Measurements from ENCODE around the gene PERM1.
"Not testable (repeated sequence)": the region's sequence is repeated elsewhere in the genome, so short reads cannot be mapped to it uniquely, and the experiment has no call there.

PERM1 gene

DNA sequence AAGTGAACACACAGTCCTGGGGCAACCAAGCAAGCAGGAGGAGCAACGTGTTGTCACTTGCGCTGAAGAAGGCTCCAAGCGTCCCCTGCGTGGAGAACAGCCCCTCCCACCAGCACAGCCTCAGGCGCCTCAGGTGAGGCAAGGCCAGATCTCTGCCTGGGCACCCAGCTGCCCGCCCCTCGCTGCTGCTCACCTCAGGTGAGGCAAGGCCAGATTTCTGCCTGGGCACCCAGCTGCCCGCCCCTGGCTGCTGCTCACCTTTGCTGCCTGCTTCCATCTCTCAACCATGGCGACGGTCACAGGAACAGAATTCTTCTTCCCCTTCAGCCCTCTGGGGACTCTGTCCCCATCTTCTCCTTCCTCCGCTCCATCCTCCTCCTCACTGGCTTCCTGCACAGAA, 25.3 kb downstream of the PERM1 start:
- in situ Hi-C loops (cut with MboI; ENCODE audit: low pct_unique_long_range_greater_than_20kb, low sequenced_read_pairs) = no loop called here
- DNase-seq = no peak

DNA sequence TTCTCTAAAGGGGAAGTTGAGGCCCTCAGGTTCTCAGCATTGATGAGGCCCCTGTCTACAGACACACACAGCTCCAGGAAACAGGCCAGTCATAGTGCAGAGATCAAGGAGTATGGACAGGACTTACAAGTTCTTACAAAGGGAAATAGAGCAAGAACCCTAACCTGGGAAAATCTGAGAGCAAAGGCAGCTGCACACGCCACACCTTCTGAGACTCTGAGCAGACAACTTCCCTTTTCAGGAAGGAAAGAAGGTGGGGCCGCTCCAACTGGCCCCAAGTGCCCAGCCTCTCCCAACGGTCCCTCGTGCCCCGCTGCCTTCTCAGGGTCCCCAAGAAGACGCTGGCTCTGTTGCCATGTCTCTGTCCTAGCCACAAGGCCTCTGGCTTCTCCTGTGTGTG, 26.4 kb downstream of the PERM1 start:
- DNase-seq = peak; percentile 54
- in situ Hi-C loops (cut with MboI; ENCODE audit: low pct_unique_long_range_greater_than_20kb, low sequenced_read_pairs) = no loop called here

DNA sequence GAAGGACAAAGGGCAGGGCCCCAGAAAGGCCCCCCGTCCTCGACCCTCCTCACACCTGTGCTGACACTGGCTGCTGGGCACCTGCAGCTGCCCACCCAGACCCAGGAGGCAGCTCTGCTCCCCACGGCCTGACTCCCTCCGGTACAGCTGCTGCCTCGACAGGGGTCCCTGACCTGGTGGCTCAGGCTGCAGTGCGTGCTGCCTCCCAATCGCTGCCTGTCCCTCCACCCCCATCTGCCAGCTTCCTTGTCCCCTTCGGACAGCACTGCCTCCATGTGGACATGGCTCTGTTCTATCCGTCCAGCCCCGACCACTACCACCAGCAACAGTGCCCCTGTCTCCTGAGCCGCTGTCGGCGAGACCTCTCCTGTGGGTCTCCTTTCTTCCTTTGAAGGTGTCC, 27.0 kb downstream of the PERM1 start:
- DNase-seq = no peak
- in situ Hi-C loops (cut with MboI; ENCODE audit: low pct_unique_long_range_greater_than_20kb, low sequenced_read_pairs) = no loop called here

DNA sequence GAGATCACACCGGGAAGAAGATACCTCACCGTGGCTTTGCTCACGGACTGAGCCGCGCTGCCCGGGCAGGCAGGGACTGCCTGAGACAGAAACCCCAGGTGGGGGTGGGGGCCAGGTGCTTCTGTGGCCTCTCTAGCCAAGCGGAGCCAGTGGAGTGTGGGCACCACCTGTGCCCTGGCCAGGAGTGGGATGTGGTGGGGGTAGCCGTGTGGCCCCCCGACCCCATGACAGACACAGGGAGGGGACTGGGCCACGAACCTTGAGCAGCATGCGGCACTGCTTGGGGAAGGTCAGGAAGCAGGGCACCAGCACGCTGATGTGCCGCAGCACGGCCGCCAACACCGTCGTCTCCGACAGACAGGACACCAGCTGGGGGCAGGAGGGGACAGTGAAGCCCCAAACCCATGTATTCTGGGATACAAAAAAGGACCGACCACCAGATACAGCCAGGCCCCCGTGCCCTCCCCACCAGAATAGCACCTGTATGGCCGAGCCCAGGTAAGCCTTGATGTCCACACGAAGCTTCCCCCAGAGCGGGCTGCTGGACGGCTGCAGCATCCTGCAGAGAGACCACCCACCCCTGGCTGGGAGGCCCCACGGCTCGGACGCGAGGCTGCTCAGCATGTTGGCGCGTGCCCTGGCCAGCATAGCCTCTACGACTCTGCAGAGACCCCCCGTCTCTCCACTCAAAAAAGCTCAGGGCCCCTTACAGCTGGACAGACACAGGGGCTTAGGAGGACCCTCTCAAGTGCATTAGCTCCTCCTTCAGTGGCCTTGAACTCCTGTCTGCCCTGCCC, 28.2 kb downstream of the PERM1 start:
- in situ Hi-C loops (cut with MboI; ENCODE audit: low pct_unique_long_range_greater_than_20kb, low sequenced_read_pairs) = no loop called here
- no peak for DNase-seq

DNA sequence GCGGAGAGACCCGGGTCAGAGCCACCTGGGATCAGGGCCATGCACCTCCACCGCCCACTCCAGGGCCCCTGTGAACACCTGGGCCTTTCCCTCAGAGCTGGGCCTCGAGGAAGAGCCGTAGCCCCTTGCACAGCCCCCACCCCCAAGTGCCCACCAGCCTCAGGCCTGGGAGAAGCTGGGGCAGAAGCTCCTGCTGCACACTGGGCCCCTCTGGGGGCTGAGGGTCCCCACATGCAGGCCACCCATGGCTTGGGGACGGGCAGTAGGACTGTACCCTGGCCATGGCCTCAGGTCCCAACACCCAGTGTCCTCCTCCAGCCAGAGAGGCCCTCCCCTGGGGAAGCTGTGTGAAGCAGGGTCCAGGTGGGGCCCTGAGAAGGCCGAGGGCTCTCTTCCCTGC, 29.3 kb downstream of the PERM1 start:
- no peak for DNase-seq
- in situ Hi-C loops (cut with MboI; ENCODE audit: low pct_unique_long_range_greater_than_20kb, low sequenced_read_pairs) = no loop called here

DNA sequence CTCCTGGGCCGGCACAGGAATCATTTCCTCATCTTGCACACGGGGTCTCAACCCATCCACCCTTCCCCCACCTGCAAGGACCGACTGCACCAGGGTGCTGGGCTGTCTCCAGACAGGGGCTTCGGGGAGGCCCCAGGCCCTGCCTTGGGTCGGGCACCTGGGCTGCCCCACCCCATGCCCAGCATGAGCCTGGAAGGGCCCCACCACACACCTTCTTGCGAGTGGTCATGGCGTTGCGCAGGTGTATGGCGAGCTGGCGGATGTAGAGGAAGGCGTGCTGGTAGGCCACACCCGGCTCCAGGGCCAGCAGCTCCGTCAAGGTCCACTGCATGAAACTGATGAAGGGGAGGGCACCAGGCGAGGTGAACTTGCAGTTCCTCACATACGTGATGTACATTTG, 29.7 kb downstream of the PERM1 start:
- in situ Hi-C loops (cut with MboI; ENCODE audit: low pct_unique_long_range_greater_than_20kb, low sequenced_read_pairs) = no loop called here
- no peak for DNase-seq

DNA sequence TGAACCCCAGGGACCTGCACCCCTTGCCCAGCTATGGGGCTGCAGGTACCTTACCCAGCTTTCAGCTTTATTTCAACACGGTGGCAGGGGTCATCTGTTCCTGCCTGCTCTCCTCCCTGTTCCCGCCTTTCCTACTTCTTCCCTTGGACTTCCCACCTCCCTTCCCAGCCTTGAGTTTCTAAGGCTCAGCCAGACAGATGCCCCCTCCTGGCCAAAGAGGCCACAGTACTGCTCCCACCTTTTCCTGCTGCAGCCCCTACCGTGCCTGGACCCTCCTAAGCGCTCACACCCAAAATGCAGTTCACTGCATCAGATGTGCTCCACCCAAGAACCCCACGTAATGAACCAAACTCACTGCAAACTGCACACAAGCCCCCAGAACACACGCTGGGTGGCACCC, 30.5 kb downstream of the PERM1 start:
- in situ Hi-C loops (cut with MboI; ENCODE audit: low pct_unique_long_range_greater_than_20kb, low sequenced_read_pairs) = no loop called here

DNA sequence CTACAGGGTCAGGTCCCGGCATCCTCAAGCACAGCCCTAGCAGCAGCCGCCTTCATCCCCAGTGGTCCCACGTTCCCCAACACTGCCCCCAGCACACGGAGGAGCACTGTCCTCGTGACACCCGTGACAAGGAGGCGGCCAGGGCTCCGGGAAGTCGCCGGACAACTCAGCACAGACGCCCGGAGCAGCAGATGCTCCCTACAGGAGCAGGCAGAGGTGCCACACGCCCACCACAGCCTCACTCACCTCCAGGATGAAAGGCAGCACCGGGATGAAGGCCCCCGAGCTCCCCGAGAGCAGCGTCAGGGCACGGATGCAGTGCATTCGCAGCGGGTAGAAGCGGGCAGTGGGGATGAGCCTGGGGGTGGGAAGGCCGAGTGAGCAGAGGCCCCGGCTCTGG, 31.0 kb downstream of the PERM1 start:
- in situ Hi-C loops (cut with MboI; ENCODE audit: low pct_unique_long_range_greater_than_20kb, low sequenced_read_pairs) = no loop called here
- no peak for DNase-seq

More for the DNA sequence above, 30.5 kb downstream of the PERM1 start:
- DNase-seq = no peak

DNA sequence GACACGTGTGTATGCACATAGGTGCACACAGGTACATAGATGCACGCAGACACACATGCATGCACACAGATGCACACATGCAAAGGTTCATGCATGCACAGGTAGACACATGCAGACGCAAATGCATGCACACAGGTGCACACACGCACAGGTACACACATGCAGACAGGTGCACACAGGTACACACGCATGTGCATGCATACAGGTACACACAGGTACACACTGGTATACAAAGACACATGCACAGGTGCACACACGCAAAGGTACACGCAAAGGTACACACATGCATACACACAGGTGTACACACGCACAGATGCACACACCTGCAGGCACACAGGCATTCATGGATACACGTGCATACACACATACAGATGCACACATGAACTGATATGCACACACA, 31.6 kb downstream of the PERM1 start:
- in situ Hi-C loops (cut with MboI; ENCODE audit: low pct_unique_long_range_greater_than_20kb, low sequenced_read_pairs) = no loop called here
- DNase-seq = no peak

DNA sequence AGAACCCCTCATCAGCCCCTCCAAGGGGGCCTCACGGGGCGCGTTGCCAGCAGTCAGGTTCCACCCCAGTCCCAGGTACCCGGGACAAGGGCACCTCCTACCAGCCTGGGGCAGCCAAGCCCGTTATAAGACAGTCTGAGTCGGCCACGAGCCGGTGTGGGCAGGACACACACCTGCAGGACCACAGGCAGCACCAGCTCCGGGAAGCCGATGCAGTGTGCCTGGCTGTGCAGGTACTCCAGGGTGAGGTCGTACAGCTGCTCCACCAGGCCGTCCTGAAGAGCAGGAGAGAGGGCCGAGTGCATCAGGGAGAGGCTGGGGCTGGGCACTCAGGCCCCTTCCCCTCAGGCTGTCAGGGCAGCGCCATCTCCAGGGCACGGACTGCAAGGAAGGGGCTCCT, 33.9 kb downstream of the PERM1 start:
- in situ Hi-C loops (cut with MboI; ENCODE audit: low pct_unique_long_range_greater_than_20kb, low sequenced_read_pairs) = no loop called here
- DNase-seq = no peak

DNA sequence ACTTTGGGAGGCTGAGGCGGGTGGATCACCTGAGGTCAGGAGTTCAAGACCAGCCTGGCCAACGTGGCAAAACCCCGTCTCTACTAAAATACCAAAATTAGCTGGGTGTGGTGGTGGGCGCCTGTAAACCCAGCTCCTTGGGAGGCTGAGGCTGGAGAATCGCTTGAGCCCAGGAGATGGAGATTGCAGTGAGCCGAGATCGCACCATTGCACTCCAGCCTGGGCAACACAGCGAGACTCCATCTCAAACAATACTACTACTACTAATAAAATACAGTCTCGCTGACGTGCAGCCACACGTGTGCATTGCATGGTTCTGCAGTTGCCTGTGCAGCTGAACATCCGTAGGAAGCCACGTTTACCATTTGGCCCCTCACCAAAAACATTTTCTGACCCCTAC, 35.1 kb downstream of the PERM1 start:
- in situ Hi-C loops (cut with MboI; ENCODE audit: low pct_unique_long_range_greater_than_20kb, low sequenced_read_pairs); DNase-seq: not testable (repeated sequence)

DNA sequence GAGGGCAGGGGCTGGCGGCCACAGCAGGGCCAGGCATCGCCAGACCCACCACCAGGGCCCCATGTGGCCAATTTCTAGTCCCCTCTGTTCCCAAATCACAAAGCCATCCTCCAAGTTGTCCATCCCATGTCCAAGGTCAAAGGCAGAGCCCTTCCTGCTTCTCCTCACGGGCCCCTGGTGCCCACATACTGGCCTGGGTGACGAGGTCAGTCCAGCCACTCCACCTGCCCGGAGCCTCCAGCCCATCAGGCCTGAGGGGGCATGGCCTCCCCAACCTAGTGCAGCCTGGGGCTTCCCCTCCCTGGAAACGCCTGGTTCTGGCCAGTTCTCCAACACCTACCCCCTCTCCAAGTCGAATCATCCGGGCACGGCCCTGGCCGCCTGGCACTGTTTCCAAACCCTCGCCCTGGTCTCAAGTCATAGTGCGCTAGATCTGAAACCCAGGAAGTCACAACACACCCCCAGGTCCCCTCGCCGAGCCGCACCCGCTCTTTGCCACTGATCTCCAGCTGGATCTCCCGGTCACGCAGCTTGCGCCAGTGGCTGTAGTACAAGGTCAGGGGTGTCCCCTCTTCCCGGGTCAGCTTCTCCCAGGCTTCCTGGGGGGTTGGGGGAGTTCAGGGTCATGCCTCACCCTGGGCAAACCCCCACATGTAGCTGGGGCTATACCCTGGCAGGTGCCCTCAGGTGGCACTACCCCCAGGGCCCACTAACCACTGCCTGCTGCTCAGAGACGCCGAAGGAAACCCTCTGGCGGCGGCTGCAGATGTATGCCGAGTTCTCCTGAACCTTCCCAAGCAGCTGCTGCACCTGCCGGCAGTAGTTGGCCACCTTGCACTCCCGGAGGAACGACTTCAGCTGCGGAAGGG, 36.0 kb downstream of the PERM1 start:
- no peak for DNase-seq
- in situ Hi-C loops (cut with MboI; ENCODE audit: low pct_unique_long_range_greater_than_20kb, low sequenced_read_pairs) = no loop called here

DNA sequence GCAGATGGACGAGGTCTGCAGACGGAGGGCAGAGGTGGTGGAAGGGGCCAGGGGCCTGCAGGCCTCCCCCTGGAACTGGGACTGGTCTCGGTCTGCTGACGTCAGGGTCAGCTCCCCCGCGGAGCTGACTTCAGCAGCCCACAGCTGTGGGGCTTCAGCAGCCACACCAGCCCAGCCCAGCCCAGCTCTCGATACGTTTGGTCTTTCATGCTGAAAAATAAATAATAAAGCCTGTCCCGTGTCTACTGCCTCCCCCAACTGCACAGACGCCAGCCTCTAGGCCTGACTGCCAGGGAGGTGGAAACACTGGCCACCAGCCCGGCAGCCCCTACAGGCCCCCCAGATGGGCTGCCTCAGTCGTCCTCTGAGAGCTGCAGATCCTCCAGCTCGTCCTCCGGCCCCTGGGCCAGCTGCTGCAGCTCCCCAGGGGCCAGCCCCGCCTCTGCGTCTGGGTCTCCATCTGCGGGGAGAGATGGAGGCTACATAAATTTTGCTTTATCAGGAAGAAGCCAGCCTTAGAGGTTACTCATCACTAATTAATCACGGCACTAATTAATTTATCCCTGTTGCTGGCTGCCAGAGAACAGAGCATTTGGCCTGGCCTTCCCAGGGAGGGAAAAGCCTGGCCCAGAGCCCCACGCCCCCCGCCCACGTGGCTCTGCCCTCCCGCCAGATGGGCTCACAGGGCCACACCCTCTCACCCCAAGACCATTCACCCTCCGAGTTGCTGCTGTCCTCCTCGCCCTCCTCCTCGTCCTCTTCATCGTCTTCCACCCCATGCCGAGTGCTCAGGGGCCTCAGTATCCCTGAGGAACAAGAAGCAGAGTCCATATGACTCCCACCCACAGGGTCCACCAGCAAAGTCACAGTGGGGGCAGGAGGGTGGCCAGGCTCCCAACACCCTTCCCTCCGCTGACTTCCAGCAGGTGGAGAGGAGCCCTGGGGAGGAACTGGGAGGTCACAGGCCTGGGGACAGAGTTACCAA, 37.3 kb downstream of the PERM1 start:
- DNase-seq = no peak
- in situ Hi-C loops (cut with MboI; ENCODE audit: low pct_unique_long_range_greater_than_20kb, low sequenced_read_pairs) = no loop called here

DNA sequence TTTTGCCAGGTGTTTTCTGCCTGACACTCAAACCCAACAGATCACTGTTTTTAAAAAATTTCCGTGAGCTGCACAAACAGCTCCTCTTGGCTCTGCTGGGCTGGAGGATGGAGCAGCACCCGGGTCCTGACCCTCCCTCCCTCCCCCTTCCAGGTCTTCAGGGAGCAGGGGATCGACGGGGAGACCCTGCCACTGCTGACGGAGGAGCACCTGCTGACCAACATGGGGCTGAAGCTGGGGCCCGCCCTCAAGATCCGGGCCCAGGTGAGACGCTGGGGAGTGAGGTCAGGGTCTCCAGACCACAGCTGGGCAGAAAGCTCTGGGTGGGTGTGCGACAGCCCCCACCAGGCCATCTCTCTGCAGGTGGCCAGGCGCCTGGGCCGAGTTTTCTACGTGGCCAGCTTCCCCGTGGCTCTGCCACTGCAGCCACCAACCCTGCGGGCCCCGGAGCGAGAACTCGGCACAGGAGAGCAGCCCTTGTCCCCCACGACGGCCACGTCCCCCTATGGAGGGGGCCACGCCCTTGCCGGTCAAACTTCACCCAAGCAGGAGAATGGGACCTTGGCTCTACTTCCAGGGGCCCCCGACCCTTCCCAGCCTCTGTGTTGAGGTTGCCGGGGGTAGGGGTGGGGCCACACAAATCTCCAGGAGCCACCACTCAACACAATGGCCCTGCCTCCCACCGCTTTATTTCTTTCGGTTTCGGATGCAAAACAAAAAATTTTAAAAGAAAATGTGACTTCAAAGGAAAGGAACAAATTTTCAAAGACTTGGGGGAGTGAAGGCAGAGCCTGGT, 38.1 kb downstream of the PERM1 start:
- in situ Hi-C loops (cut with MboI; ENCODE audit: low pct_unique_long_range_greater_than_20kb, low sequenced_read_pairs) = no loop called here
- DNase-seq = no peak

DNA sequence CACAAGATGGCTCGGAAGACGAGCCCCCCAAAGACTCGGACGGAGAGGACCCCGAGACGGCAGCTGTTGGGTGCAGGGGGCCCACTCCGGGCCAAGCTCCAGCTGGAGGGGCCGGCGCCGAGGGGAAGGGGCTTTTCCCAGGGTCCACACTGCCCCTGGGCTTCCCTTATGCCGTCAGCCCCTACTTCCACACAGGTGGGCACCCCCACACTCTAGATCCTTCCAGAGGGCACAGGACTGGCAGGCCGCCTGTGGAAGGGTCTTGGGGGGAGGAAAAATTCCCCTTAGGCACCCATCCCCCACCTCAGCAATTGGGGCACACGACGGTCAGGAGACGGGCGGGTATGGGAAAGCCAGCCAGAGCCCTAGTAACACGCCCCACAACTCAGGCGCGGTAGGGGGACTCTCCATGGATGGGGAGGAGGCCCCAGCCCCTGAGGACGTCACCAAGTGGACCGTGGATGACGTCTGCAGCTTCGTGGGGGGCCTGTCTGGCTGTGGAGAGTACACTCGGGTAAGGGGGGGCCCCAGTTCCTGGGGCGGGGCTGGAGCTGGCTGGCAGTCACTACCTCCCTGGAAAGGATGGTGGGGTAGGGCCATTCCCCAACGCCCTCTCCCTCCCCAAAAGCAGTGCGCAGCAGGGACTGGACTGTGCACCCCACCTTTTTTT, 38.9 kb downstream of the PERM1 start:
- DNase-seq = no peak
- in situ Hi-C loops (cut with MboI; ENCODE audit: low pct_unique_long_range_greater_than_20kb, low sequenced_read_pairs) = no loop called here

DNA sequence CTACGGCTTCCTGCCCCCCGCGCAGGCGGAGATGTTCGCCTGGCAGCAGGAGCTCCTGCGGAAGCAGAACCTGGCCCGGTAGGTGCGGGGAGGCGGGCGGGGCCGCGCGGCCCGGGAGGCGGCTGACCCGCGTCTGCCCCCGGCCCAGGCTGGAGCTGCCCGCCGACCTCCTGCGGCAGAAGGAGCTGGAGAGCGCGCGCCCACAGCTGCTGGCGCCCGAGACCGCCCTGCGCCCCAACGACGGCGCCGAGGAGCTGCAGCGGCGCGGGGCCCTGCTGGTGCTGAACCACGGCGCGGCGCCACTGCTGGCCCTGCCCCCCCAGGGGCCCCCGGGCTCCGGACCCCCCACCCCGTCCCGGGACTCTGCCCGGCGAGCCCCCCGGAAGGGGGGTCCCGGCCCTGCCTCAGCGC, 39.5 kb downstream of the PERM1 start:
- in situ Hi-C loops (cut with MboI; ENCODE audit: low pct_unique_long_range_greater_than_20kb, low sequenced_read_pairs) = no loop called here
- no peak for DNase-seq

DNA sequence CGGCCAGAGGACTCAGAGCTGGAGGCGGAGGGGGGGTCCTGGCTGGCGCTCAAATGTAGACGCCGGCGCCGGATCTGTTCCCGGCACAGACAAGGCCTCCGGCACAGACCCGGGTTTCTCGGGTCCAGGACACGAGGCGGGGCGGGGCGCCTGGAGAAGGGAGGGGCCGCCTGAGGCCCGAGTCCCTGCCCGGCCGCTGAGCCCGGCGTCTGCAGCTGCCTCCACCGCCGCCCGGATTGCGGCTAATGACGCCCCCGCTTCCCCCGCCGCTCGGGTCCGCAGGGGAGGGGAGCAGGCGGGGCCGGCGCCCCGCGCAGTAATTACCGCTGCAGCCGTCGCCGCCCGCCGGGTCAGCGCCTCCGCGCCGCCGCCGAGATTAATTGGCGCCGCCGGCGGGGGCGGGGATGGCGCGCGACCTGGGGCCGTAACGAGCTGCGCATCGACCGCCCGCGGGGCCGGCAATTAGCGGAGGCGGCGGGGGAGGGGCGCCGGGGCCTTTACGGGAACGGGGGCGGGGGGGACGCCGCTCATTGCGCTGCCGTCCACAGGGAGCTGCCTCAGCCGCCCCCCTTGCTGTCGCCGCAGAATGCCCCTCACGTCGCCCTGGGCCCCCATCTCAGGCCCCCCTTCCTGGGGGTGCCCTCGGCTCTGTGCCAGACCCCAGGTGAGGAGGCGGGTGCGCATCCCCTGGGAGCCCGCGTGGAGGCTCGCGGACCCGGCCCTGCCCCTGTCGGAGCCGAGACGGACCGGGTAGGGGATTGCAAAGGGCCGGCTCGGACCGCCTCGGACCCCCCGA, 40.1 kb downstream of the PERM1 start:
- in situ Hi-C loops (cut with MboI; ENCODE audit: low pct_unique_long_range_greater_than_20kb, low sequenced_read_pairs) = no loop called here
- DNase-seq = peak; percentile 45
